ENCODE data around the gene COQ10A.

Gene COQ10A

GRCh38 chr12:56315249-56315621 is 48.5 kb downstream of the COQ10A start:
- ChIA-PET POLR2A (interaction anchor here (1.3 to 2.0 kb wide), 4 partner anchors 15 to 149 kb away, joined by 4 to 28 read pairs (median 10); partner anchors contain the start of genes CS, PAN2 and STAT2), CTCF (interaction anchor here (1.0 to 3.1 kb wide), 7 partner anchors 10 to 156 kb away, joined by 3 to 19 read pairs (median 7); partner anchors contain the start of genes ANKRD52 and STAT2)
- Histone ChIP-seq H3K36me3 (ENCODE audit: control insufficient read depth in 4 of 4, insufficient read depth in 4 of 4, low read length in 3 of 4) (peaks cover 12 to 46% (median 24%) of the 10 kb centered on the region in 4 experiments), H3K4me1 (ENCODE audit: control extremely low read depth in 1 of 4, control insufficient read depth in 4 of 4, insufficient read depth in 4 of 4, low read length in 3 of 4) (peaks cover 6 to 18% (median 17%) of the 10 kb centered on the region in 4 experiments), H3K27ac (ENCODE audit: insufficient read depth in 1 of 2, low read depth in 1 of 2, low read length in 2 of 2, poor library complexity in 1 of 2, severe bottlenecking in 2 of 2) (peak overlapping the region; percentile 91 to 94), H3K4me3 (ENCODE audit: control insufficient read depth in 1 of 7, extremely low read depth in 1 of 7, insufficient read depth in 4 of 7, low read depth in 2 of 7, low read length in 6 of 7) (peak overlapping the region; percentile 71 to 98 (median 94)), H3K27me3 (replicated peaks in 2 of 5; ENCODE audit: control insufficient read depth in 4 of 5, insufficient read depth in 5 of 5, low read length in 4 of 5) (no peaks in the 10 kb centered on the region), H3K9me3 (ENCODE audit: control extremely low read depth in 1 of 5, control insufficient read depth in 4 of 5, insufficient read depth in 2 of 5, low read depth in 1 of 5, low read length in 4 of 5) (no peaks in the 10 kb centered on the region)
- DNase-seq: no peak
- 2% methylated on average over 9 of the region's 11 CpGs for WGBS (ENCODE audit: insufficient coverage)

- DNase-seq: peak; percentile 95 to 98 (median 97)
- POLR2A ChIA-PET: interaction anchor here (0.9 to 2.0 kb wide), 6 partner anchors 8 to 198 kb away, joined by 3 to 28 read pairs (median 6); partner anchors contain the start of genes CS, PAN2, STAT2 and ZC3H10
- Histone ChIP-seq H3K4me3 (ENCODE audit: control insufficient read depth in 1 of 7, extremely low read depth in 1 of 7, insufficient read depth in 4 of 7, low read depth in 2 of 7, low read length in 6 of 7) (peak within 1 kb of the TSS; percentile 71 to 98 (median 94)), H3K36me3 (ENCODE audit: control insufficient read depth in 4 of 4, insufficient read depth in 4 of 4, low read length in 3 of 4) (peaks cover 10 to 40% (median 19%) of the 10 kb centered on the region in 4 experiments), H3K27me3 (replicated peaks in 2 of 5; ENCODE audit: control insufficient read depth in 4 of 5, insufficient read depth in 5 of 5, low read length in 4 of 5) (no peaks in the 10 kb centered on the region), H3K4me1 (ENCODE audit: control extremely low read depth in 1 of 4, control insufficient read depth in 4 of 4, insufficient read depth in 4 of 4, low read length in 3 of 4) (peaks cover 6 to 18% (median 17%) of the 10 kb centered on the region in 4 experiments), H3K27ac (ENCODE audit: insufficient read depth in 1 of 2, low read depth in 1 of 2, low read length in 2 of 2, poor library complexity in 1 of 2, severe bottlenecking in 2 of 2) (peak within 1 kb of the TSS; percentile 91 to 94), H3K9me3 (ENCODE audit: control extremely low read depth in 1 of 5, control insufficient read depth in 4 of 5, insufficient read depth in 2 of 5, low read depth in 1 of 5, low read length in 4 of 5) (no peaks in the 10 kb centered on the region)
- WGBS (ENCODE audit: insufficient coverage): 0% methylated on average over 58 of the region's 62 CpGs
- CTCF ChIA-PET: interaction anchor here (0.6 to 3.1 kb wide), 14 partner anchors 11 to 287 kb away, joined by 3 to 19 read pairs (median 4); partner anchors contain the start of genes ANKRD52, PAN2 and STAT2
Observed at GRCh38 chr12:56315622-56316473, 49.1 kb downstream of the COQ10A start, which contains the start of gene CNPY2. CNPY2 (minus strand) TSS chr12:56315988; CDS start chr12:56315217, 771 bp downstream.

GRCh38 chr12:56317675-56318074 is 50.9 kb downstream of the COQ10A start:
- ChIA-PET POLR2A (no interaction called here), CTCF (interaction anchor here (3.1 kb wide), 1 partner anchor 147 kb away, joined by 14 read pairs; no protein-coding TSS in a partner anchor)
- Histone ChIP-seq H3K27ac (ENCODE audit: insufficient read depth in 1 of 2, low read depth in 1 of 2, low read length in 2 of 2, poor library complexity in 1 of 2, severe bottlenecking in 2 of 2) (no peak overlapping the region), H3K4me3 (ENCODE audit: control insufficient read depth in 1 of 7, extremely low read depth in 1 of 7, insufficient read depth in 4 of 7, low read depth in 2 of 7, low read length in 6 of 7) (no peak overlapping the region), H3K36me3 (ENCODE audit: control insufficient read depth in 4 of 4, insufficient read depth in 4 of 4, low read length in 3 of 4) (peaks cover 13 to 39% (median 23%) of the 10 kb centered on the region in 4 experiments), H3K9me3 (ENCODE audit: control extremely low read depth in 1 of 5, control insufficient read depth in 4 of 5, insufficient read depth in 2 of 5, low read depth in 1 of 5, low read length in 4 of 5) (no peaks in the 10 kb centered on the region), H3K4me1 (ENCODE audit: control extremely low read depth in 1 of 4, control insufficient read depth in 4 of 4, insufficient read depth in 4 of 4, low read length in 3 of 4) (peaks cover 6 to 18% (median 17%) of the 10 kb centered on the region in 4 experiments), H3K27me3 (replicated peaks in 2 of 5; ENCODE audit: control insufficient read depth in 4 of 5, insufficient read depth in 5 of 5, low read length in 4 of 5) (no peaks in the 10 kb centered on the region)
- no peak for DNase-seq
- 100% methylated on average over 1 of the region's 3 CpGs for WGBS (ENCODE audit: insufficient coverage)
